ENCODE measurements around the gene RASSF3. TPM values are rescaled to one million over a fixed set of nuclear protein-coding genes. Genes with fewer than 3 reads are reported as not detected.
A peak's percentile ranks its signal among the peaks of the same experiment; 100 is the strongest.

RASSF3 gene
- total and polyA plus RNA-seq, 11 donors: 32.8 to 116 (median 90.6) TPM

- no peaks in the 10 kb centered on the region for H3K27me3 ChIP-seq
- ATAC-seq (peak; percentile 93 to 95 (median 94)), DNase-seq (peak in 4 of 5 donors; percentile 73 to 88 (median 79))
- no peak overlapping the region for H3K4me3 ChIP-seq
- H3K9me3 ChIP-seq: no peaks in the 10 kb centered on the region
- 50 to 58% (median 52%) methylated on average over 4 of the region's 4 CpGs for WGBS, 4 donors
- H3K4me1 ChIP-seq: peaks cover 0 to 66% (median 20%) of the 10 kb centered on the region in 12 donors
- peaks cover 0 to 72% (median 57%) of the 10 kb centered on the region in 9 donors for H3K36me3 ChIP-seq
- H3K27ac ChIP-seq: peak overlapping the region in 11 of 12 donors; percentile 35 to 71 (median 52)
- TF ChIP-seq POLR2A (IDR thresholded peaks at IDR 0.05) (no peak), CTCF (IDR thresholded peaks at IDR 0.05) (no peak)
- intact Hi-C loops (cut with DNase I): no loop called here
These were observed 123.6 kb downstream of the RASSF3 start for GRCh38 chr12:64733857-64734256.

GRCh38 chr12:64735442-64735841, 125.1 kb downstream of the RASSF3 start:
- no peak for DNase-seq
- H3K36me3 ChIP-seq: peaks cover 0 to 83% (median 69%) of the 10 kb centered on the region in 9 donors
- H3K9me3 ChIP-seq: no peaks in the 10 kb centered on the region
- peak overlapping the region in 2 of 12 donors; percentile 35 to 65 for H3K27ac ChIP-seq
- no peaks in the 10 kb centered on the region for H3K27me3 ChIP-seq
- no peak overlapping the region for H3K4me3 ChIP-seq
- ATAC-seq: no peak
- peaks cover 0 to 57% (median 10%) of the 10 kb centered on the region in 12 donors for H3K4me1 ChIP-seq
- no peak for TF ChIP-seq CTCF (IDR thresholded peaks at IDR 0.05)
- TF ChIP-seq POLR2A (IDR thresholded peaks at IDR 0.05): no peak
- intact Hi-C loops (cut with DNase I): no loop called here

- intact Hi-C loops (cut with DNase I): no loop called here
- peaks cover 0 to 92% (median 77%) of the 10 kb centered on the region in 9 donors for H3K36me3 ChIP-seq
- no peak overlapping the region for H3K4me3 ChIP-seq
- ATAC-seq (no peak), DNase-seq (no peak)
- TF ChIP-seq POLR2A (IDR thresholded peaks at IDR 0.05): no peak
- no peak for TF ChIP-seq CTCF (IDR thresholded peaks at IDR 0.05)
- H3K4me1 ChIP-seq: peaks cover 0 to 52% (median 6%) of the 10 kb centered on the region in 12 donors
- no peaks in the 10 kb centered on the region for H3K9me3 ChIP-seq
- H3K27ac ChIP-seq: no peak overlapping the region
- 17 to 45% (median 34%) methylated on average over 1 of the region's 1 CpG for WGBS, 4 donors
- H3K27me3 ChIP-seq: no peaks in the 10 kb centered on the region
These were observed 126.5 kb downstream of the RASSF3 start for GRCh38 chr12:64736771-64737170.

- no peak for TF ChIP-seq CTCF (IDR thresholded peaks at IDR 0.05)
- H3K4me1 ChIP-seq: peaks cover 0 to 54% (median 6%) of the 10 kb centered on the region in 12 donors
- ATAC-seq (no peak), DNase-seq (no peak)
- no peaks in the 10 kb centered on the region for H3K27me3 ChIP-seq
- intact Hi-C loops (cut with DNase I): no loop called here
- peaks cover 0 to 98% (median 83%) of the 10 kb centered on the region in 9 donors for H3K36me3 ChIP-seq
- no peak overlapping the region for H3K4me3 ChIP-seq
- no peaks in the 10 kb centered on the region for H3K9me3 ChIP-seq
- H3K27ac ChIP-seq: no peak overlapping the region
- WGBS, 4 donors: 31 to 50% (median 45%) methylated on average over 1 of the region's 1 CpG
These were observed 127.2 kb downstream of the RASSF3 start for GRCh38 chr12:64737539-64737938.

All from heart left ventricle (tissue), 16 donors.